IMR-90 (cell line): ENCODE data around the gene ANKRD33B. TPM values are rescaled to one million over a fixed set of nuclear protein-coding genes. Genes with fewer than 3 reads are reported as not detected.

Experiments used
- ATAC-seq: fragments of 200-7000 bp; cut with Tn5 transposase; 2 replicates; pipeline ENCODE4 v1.9.1; 2020; ENCODE audit warnings: low read depth, mild to moderate bottlenecking, moderate library complexity
- BruUV-seq: library from RNA; stranded (reverse); fragments of 400-500 nt; replicated peaks from 2 replicates; lab custom pipeline; 2021; lab: Mats Ljungman, UMichigan
- CTCF ChIA-PET: fragments of 300-600 bp; formaldehyde crosslinking; extraction: SDS; loops from one replicate; lab custom pipeline; 2021; ENCODE audit warnings: antibody characterized with exemption; lab: Yijun Ruan, JAX
- POLR2A ChIA-PET: fragments of 300-600 bp; sonication (Branson Sonifier 250); formaldehyde crosslinking; loops from one replicate; lab custom pipeline; 2022; ENCODE audit warnings: antibody characterized with exemption; ENCODE audit not compliant: unreplicated experiment; lab: Charles Lee
- DNase-seq: peaks from one replicate; pipeline ENCODE4 v3.0.0; 2013
- H2AFZ ChIP-seq: replicated peaks from 2 replicates; pipeline ENCODE3; 2013; ENCODE audit warnings: low read length, mild to moderate bottlenecking; ENCODE audit not compliant: poor library complexity
- H2AK5ac ChIP-seq: 2 replicates; pipeline ENCODE4 v1.6.1; 2013; ENCODE audit warnings: low read depth, low read length, inconsistent platforms
- H2AK9ac ChIP-seq: replicated peaks from 2 replicates; pipeline ENCODE3; 2013; ENCODE audit warnings: mild to moderate bottlenecking, low read depth, low read length, moderate library complexity; ENCODE audit not compliant: poor library complexity
- H2BK120ac ChIP-seq: 2 replicates; pipeline ENCODE4 v1.6.1; 2013; ENCODE audit warnings: low read depth, low read length, inconsistent platforms
- H2BK15ac ChIP-seq: 3 replicates; pipeline ENCODE4 v1.6.1; 2013; ENCODE audit warnings: low read depth, low read length, inconsistent platforms
- H2BK20ac ChIP-seq: 2 replicates; pipeline ENCODE4 v1.6.1; 2013; ENCODE audit warnings: low read depth, mild to moderate bottlenecking, inconsistent platforms, low read length, moderate library complexity
- H2BK5ac ChIP-seq: 2 replicates; pipeline ENCODE4 v1.6.1; 2013; ENCODE audit warnings: mild to moderate bottlenecking, low read depth, low read length, inconsistent platforms; ENCODE audit not compliant: poor library complexity, severe bottlenecking
- H3K14ac ChIP-seq: replicated peaks from 2 replicates; pipeline ENCODE4 v1.6.1; 2013; ENCODE audit warnings: low read depth, low read length, inconsistent platforms
- H3K18ac ChIP-seq: 2 replicates; pipeline ENCODE4 v1.6.1; 2013; ENCODE audit warnings: low read depth, low read length, control low read depth
- H3K23ac ChIP-seq: 2 replicates; pipeline ENCODE4 v1.6.1; 2013; ENCODE audit warnings: low read depth, low read length, inconsistent platforms
- H3K27ac ChIP-seq: 2 replicates; pipeline ENCODE4 v1.5.1; 2013; ENCODE audit warnings: mild to moderate bottlenecking, control low read depth, low read length; ENCODE audit not compliant: insufficient read depth
- H3K27me3 ChIP-seq: 2 replicates; pipeline ENCODE4 v1.6.1; 2013; ENCODE audit warnings: low read length; ENCODE audit not compliant: control insufficient read depth, insufficient read depth
- H3K36me3 ChIP-seq: 2 replicates; pipeline ENCODE4 v1.6.1; 2013; ENCODE audit warnings: low read length, mixed read lengths; ENCODE audit not compliant: control insufficient read depth, insufficient read depth
- H3K4ac ChIP-seq: 2 replicates; pipeline ENCODE4 v1.6.1; 2013; ENCODE audit warnings: low read depth, low read length, inconsistent platforms
- H3K4me1 ChIP-seq: 2 replicates; pipeline ENCODE4 v1.6.1; 2013; ENCODE audit warnings: low read length, mixed read lengths; ENCODE audit not compliant: control insufficient read depth, insufficient read depth
- H3K4me2 ChIP-seq: 2 replicates; pipeline ENCODE4 v1.6.1; 2013; ENCODE audit warnings: low read depth, mild to moderate bottlenecking, control low read depth, low read length, moderate library complexity
- H3K4me3 ChIP-seq: 2 replicates; pipeline ENCODE4 v1.5.1; 2013; ENCODE audit warnings: low read depth, mild to moderate bottlenecking, control low read depth, low read length, moderate library complexity; ENCODE audit not compliant: insufficient read depth
- H3K56ac ChIP-seq: 2 replicates; pipeline ENCODE4 v1.6.1; 2013; ENCODE audit warnings: low read length, inconsistent platforms; ENCODE audit not compliant: insufficient read depth; ENCODE audit errors: extremely low read depth
- H3K79me1 ChIP-seq, 2 experiments: 2 replicates each; pipeline ENCODE4 v1.6.1; 2013; ENCODE audit warnings: low read length in 2 of 2, inconsistent platforms in 1 of 2, low read depth in 1 of 2
- H3K9ac ChIP-seq: 2 replicates; pipeline ENCODE4 v1.6.1; 2013; ENCODE audit warnings: low read depth, low read length, control low read depth
- H3K9me1 ChIP-seq: 2 replicates; pipeline ENCODE4 v1.6.1; 2013; ENCODE audit warnings: low read length, inconsistent platforms; ENCODE audit not compliant: insufficient read depth
- H3K9me3 ChIP-seq: 2 replicates; pipeline ENCODE4 v1.6.1; 2013; ENCODE audit warnings: low read length; ENCODE audit not compliant: control insufficient read depth, insufficient read depth
- H4K20me1 ChIP-seq: 2 replicates; pipeline ENCODE4 v1.6.1; 2013; ENCODE audit warnings: low read length, inconsistent platforms; ENCODE audit not compliant: insufficient read depth
- H4K5ac ChIP-seq: 2 replicates; pipeline ENCODE4 v1.6.1; 2013; ENCODE audit warnings: mild to moderate bottlenecking, low read depth, low read length, control low read depth
- H4K8ac ChIP-seq, 2 experiments: 2 replicates each; pipeline ENCODE4 v1.6.1; 2013; ENCODE audit warnings: low read depth in 2 of 2, low read length in 2 of 2, control low read depth in 1 of 2, inconsistent platforms in 1 of 2
- H4K91ac ChIP-seq: 2 replicates; pipeline ENCODE4 v1.6.1; 2013; ENCODE audit warnings: low read depth, low read length, inconsistent platforms; ENCODE audit not compliant: insufficient read depth
- BHLHE40 ChIP-seq: fragments of 150-350 bp; IDR thresholded peaks from 2 replicates; pipeline ENCODE4 v1.6.1; 2016; ENCODE audit warnings: mild to moderate bottlenecking, low read depth, low read length
- CHD1 ChIP-seq: IDR thresholded peaks from 2 replicates; pipeline ENCODE4 v1.6.1; 2012; ENCODE audit warnings: low read depth, low read length, improper control_type of control experiment
- NFE2L2 ChIP-seq: fragments of 150-350 bp; IDR thresholded peaks from 2 replicates; pipeline ENCODE4 v1.6.1; 2016; ENCODE audit warnings: low read depth, mild to moderate bottlenecking, low read length
- POLR2A ChIP-seq: IDR thresholded peaks from 2 replicates; pipeline ENCODE4 v1.6.1; 2012; ENCODE audit warnings: mild to moderate bottlenecking, low read depth, low read length
- RFX5 ChIP-seq: IDR thresholded peaks from 2 replicates; pipeline ENCODE4 v1.8.0; 2012; ENCODE audit warnings: low read depth, mild to moderate bottlenecking, low read length, moderate library complexity
- WGBS, 2 experiments: methylation state at CpG; one replicate each; pipeline versions ENCODE4 v1.1.5 to v1.1.7; 2013; ENCODE audit warnings: missing lambda C conversion rate in 2 of 2; ENCODE audit not compliant: insufficient read length in 1 of 2; ENCODE audit errors: extremely low coverage in 2 of 2; 5-methylcytosine and 5-hydroxymethylcytosine counted together
- dilution Hi-C: fragments of 300-500 bp; cut with HindIII; formaldehyde crosslinking; loops from one replicate; pipeline ENCODE4 v1.14.3; 2018; ENCODE audit warnings: low sequenced_read_pairs; ENCODE audit not compliant: unreplicated experiment
- in situ Hi-C: fragments of 300-500 bp; cut with MboI; formaldehyde crosslinking; loops from 3 replicates; pipeline ENCODE4 v1.14.3; 2019; ENCODE audit warnings: low sequenced_read_pairs, inconsistent platforms, mixed read lengths
- intact Hi-C: fragments of 100-400 bp; cut with micrococcal nuclease; formaldehyde crosslinking; loops from 2 replicates; pipeline ENCODE4 v1.10.0; 2022
- polyA plus RNA-seq, 3 experiments: library from polyadenylated mRNA; depleted of rRNA; stranded (reverse); fragments of >200 nt; gene quantifications; 2 replicates each; pipeline ENCODE4 v1.2.3, GENCODE V29; 2012; ENCODE audit warnings: low replicate concordance in 1 of 3
- total RNA-seq: library from RNA; depleted of rRNA; stranded (reverse); fragments of >200 nt; gene quantifications from 2 replicates; pipeline ENCODE4 v1.2.3, GENCODE V29; 2012
- TF ChIP-seq, protein P1 (sequence below): conservative IDR thresholded peaks from 2 replicates; pipeline ENCODE4 v1.5.1; 2012; ENCODE audit warnings: mild to moderate bottlenecking, low read depth, low read length, improper control_type of control experiment

The ANKRD33B gene
- total and polyA plus RNA-seq, 2 of the 4 experiments (the other 2 are of a cell fraction) = 2.5 to 3.3 TPM

DNA sequence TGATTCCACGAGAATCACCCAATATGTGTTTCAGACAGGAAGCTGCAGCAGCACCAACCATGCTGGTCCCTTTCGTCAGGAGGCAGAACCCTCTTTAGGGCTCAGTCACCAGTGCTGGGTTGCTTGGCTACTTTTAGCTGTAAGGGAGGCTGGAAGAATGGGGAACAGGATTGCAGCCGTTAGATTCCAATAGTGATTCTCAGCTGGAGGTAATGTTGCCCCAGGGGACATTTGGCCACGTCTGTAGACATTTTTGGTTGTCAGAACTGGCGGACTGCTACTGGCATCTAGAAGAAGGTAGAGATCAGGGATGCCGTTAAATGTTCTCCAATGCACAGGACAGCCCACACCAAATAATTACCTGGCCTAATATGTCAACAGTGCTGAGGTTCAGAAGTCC lies 81.8 kb downstream of the ANKRD33B start:
- CTCF ChIA-PET = no interaction called here
- Histone ChIP-seq H3K23ac (no peak overlapping the region), H4K20me1 (peaks cover 26% of the 10 kb centered on the region; the same call in 1 of the 2 replicates), H3K27ac (no peak overlapping the region), H3K79me1 (peaks cover 4 to 29% of the 10 kb centered on the region in 2 experiments), H3K4me3 (no peak overlapping the region), H3K9ac (no peak overlapping the region), H3K36me3 (peaks cover 13% of the 10 kb centered on the region; the same call in 1 of the 2 replicates), H2BK120ac (no peak overlapping the region), H3K9me1 (no peaks in the 10 kb centered on the region), H4K8ac (no peak overlapping the region), H2BK15ac (no peak overlapping the region), H3K4me2 (no peak overlapping the region), H2AK5ac (no peak overlapping the region), H4K91ac (no peak overlapping the region), H2AK9ac (no peak overlapping the region), H2BK5ac (no peak overlapping the region), H3K27me3 (no peaks in the 10 kb centered on the region), H3K14ac (no peak overlapping the region), H3K56ac (no peak overlapping the region), H2BK20ac (no peak overlapping the region), H3K9me3 (no peaks in the 10 kb centered on the region), H3K4ac (no peak overlapping the region), H3K4me1 (no peaks in the 10 kb centered on the region; the same call in 1 of the 2 replicates), H2AFZ (no peak overlapping the region), H3K18ac (no peak overlapping the region), H4K5ac (no peak overlapping the region)
- DNase-seq (no peak), ATAC-seq (no peak)
- dilution Hi-C loops (no loop called here), intact Hi-C loops (no loop called here), in situ Hi-C loops (no loop called here)
- TF ChIP-seq BHLHE40 = no peak
- TF ChIP-seq POLR2A = no peak
- no peak for TF ChIP-seq RFX5
- no peak for TF ChIP-seq NFE2L2
- no peak for TF ChIP-seq CHD1
- TF ChIP-seq, protein P1, sequence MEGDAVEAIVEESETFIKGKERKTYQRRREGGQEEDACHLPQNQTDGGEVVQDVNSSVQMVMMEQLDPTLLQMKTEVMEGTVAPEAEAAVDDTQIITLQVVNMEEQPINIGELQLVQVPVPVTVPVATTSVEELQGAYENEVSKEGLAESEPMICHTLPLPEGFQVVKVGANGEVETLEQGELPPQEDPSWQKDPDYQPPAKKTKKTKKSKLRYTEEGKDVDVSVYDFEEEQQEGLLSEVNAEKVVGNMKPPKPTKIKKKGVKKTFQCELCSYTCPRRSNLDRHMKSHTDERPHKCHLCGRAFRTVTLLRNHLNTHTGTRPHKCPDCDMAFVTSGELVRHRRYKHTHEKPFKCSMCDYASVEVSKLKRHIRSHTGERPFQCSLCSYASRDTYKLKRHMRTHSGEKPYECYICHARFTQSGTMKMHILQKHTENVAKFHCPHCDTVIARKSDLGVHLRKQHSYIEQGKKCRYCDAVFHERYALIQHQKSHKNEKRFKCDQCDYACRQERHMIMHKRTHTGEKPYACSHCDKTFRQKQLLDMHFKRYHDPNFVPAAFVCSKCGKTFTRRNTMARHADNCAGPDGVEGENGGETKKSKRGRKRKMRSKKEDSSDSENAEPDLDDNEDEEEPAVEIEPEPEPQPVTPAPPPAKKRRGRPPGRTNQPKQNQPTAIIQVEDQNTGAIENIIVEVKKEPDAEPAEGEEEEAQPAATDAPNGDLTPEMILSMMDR = no peak
- POLR2A ChIA-PET = no interaction called here
- no TSS peak for BruUV-seq
- 65% methylated on average over 2 of the region's 6 CpGs; no CpG with 5 or more reads in 1 of the 2 experiments for WGBS, 2 experiments
